SU-DHL-6 (cell line): ENCODE data around the gene TNFRSF17.

Experiments
- H2AFZ ChIP-seq: fragments of 200-600 bp; sonication (generic); 2 replicates; pipeline ENCODE4 v1.6.1; 2014; ENCODE audit warnings: low read depth, mild to moderate bottlenecking, moderate library complexity, mixed read lengths, antibody characterized with exemption, low read length; ENCODE audit not compliant: severe bottlenecking
- H3F3A ChIP-seq: fragments of 200-600 bp; shearing (Covaris generic); 2 replicates; pipeline ENCODE4 v1.6.0; 2016; ENCODE audit warnings: antibody characterized with exemption, mild to moderate bottlenecking; ENCODE audit not compliant: insufficient read depth
- H3K27ac ChIP-seq: fragments of 200-600 bp; sonication (generic); 2 replicates; pipeline ENCODE4 v1.5.1; 2016; ENCODE audit warnings: low read depth, mild to moderate bottlenecking, low read length, moderate library complexity, mixed read lengths
- H3K27me3 ChIP-seq: fragments of 200-600 bp; sonication (generic), shearing (Covaris generic); 2 replicates; pipeline ENCODE4 v1.6.0; 2014; ENCODE audit warnings: mild to moderate bottlenecking, low read length
- H3K36me3 ChIP-seq: fragments of 200-600 bp; sonication (generic); 2 replicates; pipeline ENCODE4 v1.6.1; 2014; ENCODE audit warnings: mild to moderate bottlenecking, low read length, mixed read lengths
- H3K4me2 ChIP-seq: fragments of 300-600, 200-600 bp; shearing (Covaris generic), sonication (generic); 2 replicates; pipeline ENCODE4 v1.6.0; 2014; ENCODE audit warnings: low read length, low read depth, mild to moderate bottlenecking; ENCODE audit not compliant: poor library complexity, severe bottlenecking
- H3K4me3 ChIP-seq: fragments of 200-600 bp; sonication (generic); 2 replicates; pipeline ENCODE4 v1.5.1; 2014; ENCODE audit warnings: antibody characterized with exemption, low read length, mild to moderate bottlenecking, mixed read lengths; ENCODE audit not compliant: insufficient read depth, poor library complexity, severe bottlenecking
- H3K79me2 ChIP-seq: fragments of 200-600 bp; sonication (generic); 2 replicates; pipeline ENCODE4 v1.6.1; 2014; ENCODE audit warnings: mild to moderate bottlenecking, low read length, moderate library complexity; ENCODE audit not compliant: insufficient read depth
- H3K9ac ChIP-seq: fragments of 200-600 bp; sonication (generic); 2 replicates; pipeline ENCODE4 v1.7.0; 2014; ENCODE audit warnings: mild to moderate bottlenecking, low read length
- H3K9me2 ChIP-seq: fragments of 200-600 bp; sonication (generic); replicated peaks from 2 replicates; pipeline ENCODE4 v1.6.1; 2014; ENCODE audit warnings: low read length; ENCODE audit not compliant: insufficient read depth
- H3K9me3 ChIP-seq: fragments of 200-600 bp; sonication (generic); 2 replicates; pipeline ENCODE4 v1.6.1; 2014; ENCODE audit warnings: low read length, mixed read lengths; ENCODE audit not compliant: insufficient read depth
- H4K20me1 ChIP-seq: fragments of 200-600 bp; sonication (generic); 2 replicates; pipeline ENCODE4 v1.6.1; 2014; ENCODE audit warnings: low read depth, mild to moderate bottlenecking, antibody characterized with exemption, low read length, moderate library complexity, mixed read lengths
- CTCF ChIP-seq: fragments of 200-600 bp; sonication (generic); IDR thresholded peaks from one replicate; pipeline ENCODE4 v1.5.1; 2017; ENCODE audit warnings: antibody characterized with exemption, mild to moderate bottlenecking, low read length, moderate library complexity; ENCODE audit not compliant: insufficient read depth, poor library complexity, severe bottlenecking
- EZH2phosphoT487 ChIP-seq: fragments of 200-600 bp; sonication (generic), shearing (Covaris generic); conservative IDR thresholded peaks from 2 replicates; pipeline ENCODE4 v1.6.1; 2018; ENCODE audit warnings: mild to moderate bottlenecking, antibody characterized with exemption, low read length, moderate library complexity, mixed read lengths

TNFRSF17 gene

GRCh38 chr16:11977376-11978041, 12.5 kb downstream of the TNFRSF17 start:
- peaks cover 30% of the 10 kb centered on the region for H3F3A ChIP-seq
- peaks cover 59% of the 10 kb centered on the region for H3K79me2 ChIP-seq
- H3K9me3 ChIP-seq, result no peaks in the 10 kb centered on the region
- no peaks in the 10 kb centered on the region for H3K9me2 ChIP-seq
- no peak for TF ChIP-seq CTCF
- no peak for TF ChIP-seq EZH2phosphoT487
- peak overlapping the region; percentile 92 for H3K4me3 ChIP-seq
- no peak overlapping the region for H2AFZ ChIP-seq
- peak overlapping the region; percentile 79 for H3K4me2 ChIP-seq
- H3K27ac ChIP-seq, result peak overlapping the region; percentile 54
- no peaks in the 10 kb centered on the region for H3K36me3 ChIP-seq
- peak overlapping the region; percentile 96 for H3K9ac ChIP-seq
- H4K20me1 ChIP-seq, result no peaks in the 10 kb centered on the region
- H3K27me3 ChIP-seq, result no peaks in the 10 kb centered on the region

GRCh38 chr16:11978080-11978479, 13.1 kb downstream of the TNFRSF17 start:
- peak overlapping the region; percentile 92 for H3K4me3 ChIP-seq
- H3K9ac ChIP-seq, result peak overlapping the region; percentile 96

GRCh38 chr16:11979013-11979672, 14.1 kb downstream of the TNFRSF17 start:
- H3K9ac ChIP-seq, result no peak overlapping the region
- peaks cover 76% of the 10 kb centered on the region for H3K79me2 ChIP-seq
- TF ChIP-seq EZH2phosphoT487 (no peak), CTCF (no peak)
- no peak overlapping the region for H2AFZ ChIP-seq
- no peak overlapping the region for H3K4me3 ChIP-seq
- peak overlapping the region; percentile 79 for H3K4me2 ChIP-seq
- no peaks in the 10 kb centered on the region for H3K9me3 ChIP-seq
- peak overlapping the region; percentile 54; the same call in 1 of the 2 replicates for H3K27ac ChIP-seq
- no peaks in the 10 kb centered on the region for H4K20me1 ChIP-seq
- H3K9me2 ChIP-seq, result no peaks in the 10 kb centered on the region
- no peaks in the 10 kb centered on the region for H3K36me3 ChIP-seq
- H3K27me3 ChIP-seq, result no peaks in the 10 kb centered on the region
- H3F3A ChIP-seq, result peaks cover 18% of the 10 kb centered on the region; the same call in 1 of the 2 replicates

More at GRCh38 chr16:11978080-11978479, 13.1 kb downstream of the TNFRSF17 start:
- Histone ChIP-seq H2AFZ (no peak overlapping the region), H3F3A (peaks cover 28% of the 10 kb centered on the region), H3K4me2 (peak overlapping the region; percentile 79), H3K27me3 (no peaks in the 10 kb centered on the region), H3K36me3 (no peaks in the 10 kb centered on the region), H4K20me1 (no peaks in the 10 kb centered on the region), H3K79me2 (peaks cover 65% of the 10 kb centered on the region), H3K27ac (peak overlapping the region; percentile 54), H3K9me3 (no peaks in the 10 kb centered on the region), H3K9me2 (no peaks in the 10 kb centered on the region)
- TF ChIP-seq EZH2phosphoT487 (no peak), CTCF (no peak)
